Lower leg skin (tissue), 4 donors: ENCODE data around the gene TMEM238. TPM values are rescaled to one million over a fixed set of nuclear protein-coding genes. Genes with fewer than 3 reads are reported as not detected.
A peak's percentile ranks its signal among the peaks of the same experiment; 100 is the strongest.
"Not testable (repeated sequence)": the region's sequence is repeated elsewhere in the genome, so short reads cannot be mapped to it uniquely, and the experiment has no call there.

Experiments
- DNase-seq, 2 donors: peaks; one replicate each; pipeline ENCODE4 v3.0.0-alpha.2; 2019; ENCODE audit warnings: low spot score in 2 of 2
- H3K4me3 ChIP-seq: fragments of 200-600 bp; sonication (generic); 2 replicates; pipeline ENCODE4 v1.5.1; 2017; ENCODE audit warnings: mild to moderate bottlenecking, low read depth; ENCODE audit not compliant: poor library complexity, severe bottlenecking
- POLR2A ChIP-seq, 2 donors: fragments of 450-650 bp; IDR thresholded peaks; one replicate each; pipeline ENCODE4 v1.6.1; 2016 to 2017; ENCODE audit warnings: antibody characterized with exemption in 2 of 2, mild to moderate bottlenecking in 1 of 2, moderate library complexity in 1 of 2
- WGBS, 2 donors: methylation state at CpG; one replicate each; pipeline ENCODE4 v1.1.5; 2018; 5-methylcytosine and 5-hydroxymethylcytosine counted together
- intact Hi-C: fragments of 100-400 bp; cut with DNase I; formaldehyde crosslinking; loops from one replicate; pipeline ENCODE4 v1.15.0; 2023; ENCODE audit warnings: low total_unique reads
- total RNA-seq, 4 donors: library from RNA; depleted of rRNA; stranded (reverse); fragments of >200 nt; gene quantifications; one replicate each; pipeline ENCODE4 v1.1.0, GENCODE V29; 2016
- TF ChIP-seq, protein P1 (sequence below), 3 donors: fragments of 450-650 bp; IDR thresholded peaks; one replicate each; pipeline ENCODE4 v1.5.1; 2016; ENCODE audit warnings: antibody characterized with exemption in 3 of 3, mild to moderate bottlenecking in 3 of 3, moderate library complexity in 2 of 3

Gene TMEM238
- total RNA-seq, 4 donors from 2014 or later, result 32.2 to 61.6 (median 47.5) TPM

DNA sequence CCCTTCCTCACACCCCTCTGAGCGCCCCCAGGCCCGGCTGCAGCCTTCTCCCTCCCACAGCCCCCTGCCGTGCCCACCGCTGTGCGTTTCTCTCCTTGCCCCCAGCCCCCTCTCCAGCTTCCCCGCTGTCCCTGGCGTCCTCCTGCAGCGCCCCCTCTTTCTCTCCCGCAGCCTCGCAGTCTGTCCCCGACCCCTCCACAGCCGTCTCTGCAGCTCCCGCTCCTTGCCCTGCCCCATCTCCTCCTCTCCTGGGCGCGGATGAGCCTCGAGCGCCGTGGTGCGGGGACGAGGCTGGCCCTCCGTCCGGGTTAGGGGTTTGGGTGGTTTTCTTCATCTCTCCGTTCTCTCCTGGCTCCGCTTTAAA lies 43.3 kb downstream of the TMEM238 start:
- intact Hi-C loops, result no loop called here
- peak overlapping the region; percentile 12 for H3K4me3 ChIP-seq
- 1% methylated on average over 24 of the region's 24 CpGs for WGBS, 2 donors
- TF ChIP-seq, protein P1, sequence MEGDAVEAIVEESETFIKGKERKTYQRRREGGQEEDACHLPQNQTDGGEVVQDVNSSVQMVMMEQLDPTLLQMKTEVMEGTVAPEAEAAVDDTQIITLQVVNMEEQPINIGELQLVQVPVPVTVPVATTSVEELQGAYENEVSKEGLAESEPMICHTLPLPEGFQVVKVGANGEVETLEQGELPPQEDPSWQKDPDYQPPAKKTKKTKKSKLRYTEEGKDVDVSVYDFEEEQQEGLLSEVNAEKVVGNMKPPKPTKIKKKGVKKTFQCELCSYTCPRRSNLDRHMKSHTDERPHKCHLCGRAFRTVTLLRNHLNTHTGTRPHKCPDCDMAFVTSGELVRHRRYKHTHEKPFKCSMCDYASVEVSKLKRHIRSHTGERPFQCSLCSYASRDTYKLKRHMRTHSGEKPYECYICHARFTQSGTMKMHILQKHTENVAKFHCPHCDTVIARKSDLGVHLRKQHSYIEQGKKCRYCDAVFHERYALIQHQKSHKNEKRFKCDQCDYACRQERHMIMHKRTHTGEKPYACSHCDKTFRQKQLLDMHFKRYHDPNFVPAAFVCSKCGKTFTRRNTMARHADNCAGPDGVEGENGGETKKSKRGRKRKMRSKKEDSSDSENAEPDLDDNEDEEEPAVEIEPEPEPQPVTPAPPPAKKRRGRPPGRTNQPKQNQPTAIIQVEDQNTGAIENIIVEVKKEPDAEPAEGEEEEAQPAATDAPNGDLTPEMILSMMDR (IDR thresholded peaks at IDR 0.05), result no peak
- no peak for TF ChIP-seq POLR2A (IDR thresholded peaks at IDR 0.05)
- DNase-seq, result no peak

DNA sequence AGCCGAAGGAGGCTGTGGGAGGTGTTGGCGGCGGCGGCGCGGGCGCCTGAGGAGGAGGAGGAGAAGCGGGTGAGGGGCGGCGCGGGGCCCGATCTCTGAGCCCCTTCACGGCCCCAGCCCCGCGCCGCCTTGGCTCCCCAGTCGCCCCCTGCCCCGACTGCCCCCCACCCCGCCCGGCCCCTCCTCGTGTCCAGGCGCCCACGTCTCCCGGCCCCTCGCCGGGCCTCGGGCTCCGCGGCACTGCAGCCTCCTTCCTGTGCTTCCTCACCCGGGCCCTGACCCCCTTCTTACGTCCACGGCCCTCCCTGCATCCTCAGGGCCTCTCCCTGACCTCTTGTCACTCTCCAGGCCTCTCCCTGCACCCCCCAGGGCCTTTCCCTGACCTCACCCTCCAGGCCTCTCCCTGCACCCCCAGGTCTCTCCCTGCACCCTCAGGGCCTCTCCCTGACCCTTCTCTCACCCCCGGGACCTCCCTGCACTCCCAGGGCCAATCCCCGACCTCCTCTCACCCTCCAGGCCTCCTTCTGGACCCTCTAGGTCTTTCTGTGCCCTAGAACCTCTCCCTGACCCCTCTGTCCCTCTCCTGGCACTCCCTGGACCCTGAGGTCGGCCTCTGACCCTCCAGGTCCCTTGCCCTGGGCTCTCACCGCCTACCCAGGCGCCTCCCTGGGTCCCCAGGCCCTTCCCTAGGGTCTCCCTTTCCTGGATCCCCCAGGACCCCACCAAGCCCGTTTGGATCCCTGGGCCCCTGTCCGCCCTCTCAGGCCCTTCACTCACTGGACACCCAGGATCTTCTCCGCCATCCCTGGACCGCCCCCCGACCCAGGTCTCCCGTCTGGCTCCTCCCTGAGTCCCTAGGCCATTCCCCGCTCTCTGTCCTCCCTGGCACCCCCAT lies 44.0 kb downstream of the TMEM238 start:
- intact Hi-C loops, result no loop called here
- TF ChIP-seq, protein P1 (IDR thresholded peaks at IDR 0.05), result no peak
- TF ChIP-seq POLR2A (IDR thresholded peaks at IDR 0.05), result peak in 1 of 2 donors; percentile 64
- no peak for DNase-seq
- WGBS, 2 donors, result 4% methylated on average over 32 to 36 of the region's 44 CpGs
- H3K4me3 ChIP-seq, result peak overlapping the region; percentile 54

DNA sequence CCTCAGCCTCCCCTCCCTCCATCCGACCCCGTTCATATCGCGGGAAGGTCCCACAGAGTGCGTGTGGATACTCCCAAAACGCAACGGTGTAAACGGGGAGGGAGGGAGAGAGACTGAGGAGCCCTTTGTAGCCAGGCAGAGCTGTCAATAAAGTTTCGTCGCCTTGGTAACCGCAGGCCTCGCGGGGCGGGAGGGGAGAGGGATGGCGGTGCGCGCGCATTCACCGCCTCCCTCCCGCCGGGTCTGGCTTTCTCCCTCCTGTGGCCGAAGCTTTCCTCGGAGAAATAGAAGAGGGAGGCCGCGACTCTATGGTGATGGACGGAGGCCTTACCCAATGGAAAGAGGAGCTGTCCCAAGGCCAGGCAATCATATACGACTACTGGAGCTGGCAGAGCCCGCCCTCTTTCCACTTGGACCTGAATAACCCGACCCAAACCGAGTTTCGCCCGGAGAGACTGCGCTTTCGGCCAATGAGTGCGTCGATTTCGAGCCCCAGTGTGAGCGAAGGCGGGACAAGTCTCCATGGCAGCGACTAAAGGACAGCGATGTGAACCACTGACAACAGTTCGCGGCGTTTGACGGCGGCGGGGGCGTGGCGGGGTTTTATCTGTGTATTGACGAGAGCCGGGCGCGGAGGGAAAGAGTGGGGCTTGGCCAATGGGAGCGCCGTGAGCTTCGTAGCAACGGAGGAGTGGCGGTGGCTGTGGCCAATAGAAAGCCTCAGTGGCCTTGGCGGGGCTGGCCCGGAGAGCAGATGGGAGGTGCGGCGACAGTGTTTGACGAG lies 44.8 kb downstream of the TMEM238 start, which contains the start of gene KMT5C:
KMT5C (plus strand) TSS at position 772 of the 784 bp plus-strand sequence. CDS start 2,061 bp downstream, outside the sequence.
- TF ChIP-seq, protein P1 (IDR thresholded peaks at IDR 0.05), result peak in 1 of 3 donors; percentile 14
- no peak for TF ChIP-seq POLR2A (IDR thresholded peaks at IDR 0.05)
- intact Hi-C loops, result no loop called here

DNA sequence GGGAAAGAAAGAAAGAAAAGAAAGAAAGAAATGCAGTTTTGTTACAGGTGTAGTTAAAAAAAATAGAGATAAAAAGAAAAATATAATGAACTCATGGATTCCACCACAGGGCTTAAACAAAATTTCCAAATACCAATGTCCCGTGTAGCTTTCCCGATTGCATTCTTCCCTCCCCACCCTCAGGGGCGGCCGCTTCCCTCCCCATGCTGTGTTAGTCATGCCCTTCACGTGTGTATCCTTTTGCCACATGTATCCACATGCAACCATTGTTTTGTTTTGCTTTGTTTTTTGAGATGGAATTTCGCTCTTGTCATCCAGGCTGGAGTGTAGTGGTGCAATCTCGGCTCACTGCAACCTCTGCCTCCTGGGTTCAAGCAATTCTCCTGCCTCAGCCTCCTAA lies 48.0 kb downstream of the TMEM238 start:
- 40 to 42% methylated on average over 7 of the region's 7 CpGs for WGBS, 2 donors
- H3K4me3 ChIP-seq, result no peak overlapping the region
- TF ChIP-seq POLR2A (IDR thresholded peaks at IDR 0.05), result no peak
- TF ChIP-seq, protein P1 (IDR thresholded peaks at IDR 0.05), result no peak
- no peak for DNase-seq
- intact Hi-C loops, result no loop called here

More for the DNA sequence above, 44.8 kb downstream of the TMEM238 start, which contains the start of gene KMT5C:
- peak; percentile 100 for DNase-seq
- WGBS, 2 donors, result 0 to 1% methylated on average over 51 to 63 of the region's 63 CpGs
- H3K4me3 ChIP-seq, result peak within 1 kb of the TSS; percentile 54

DNA sequence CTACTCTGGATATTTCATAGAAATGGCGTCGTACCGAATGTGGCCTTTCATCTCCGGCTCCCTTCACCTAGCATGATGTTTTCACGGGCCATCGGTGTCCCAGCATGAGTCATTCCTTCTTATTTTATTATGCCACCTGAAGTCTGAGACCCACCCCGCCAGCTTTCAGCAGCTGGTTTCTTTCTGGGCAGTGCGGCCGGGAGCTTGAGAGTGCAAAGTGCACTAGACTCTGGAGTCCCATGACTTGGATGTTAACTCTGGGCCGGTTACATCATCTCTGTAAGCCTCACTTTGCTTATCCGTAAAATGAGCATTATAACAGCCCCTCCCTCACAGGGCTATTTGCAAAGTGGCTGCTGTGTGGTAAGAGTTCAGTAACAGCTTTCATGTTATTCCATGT lies 50.2 kb downstream of the TMEM238 start:
- 81 to 88% methylated on average over 11 of the region's 11 CpGs for whole genome bisulfite sequencing, 2 donors
- H3K4me3 ChIP-seq, result no peak overlapping the region
- intact Hi-C loops, result no loop called here
- no peak for DNase-seq
- TF ChIP-seq, protein P1 (IDR thresholded peaks at IDR 0.05), result no peak
- TF ChIP-seq POLR2A (IDR thresholded peaks at IDR 0.05), result no peak

DNA sequence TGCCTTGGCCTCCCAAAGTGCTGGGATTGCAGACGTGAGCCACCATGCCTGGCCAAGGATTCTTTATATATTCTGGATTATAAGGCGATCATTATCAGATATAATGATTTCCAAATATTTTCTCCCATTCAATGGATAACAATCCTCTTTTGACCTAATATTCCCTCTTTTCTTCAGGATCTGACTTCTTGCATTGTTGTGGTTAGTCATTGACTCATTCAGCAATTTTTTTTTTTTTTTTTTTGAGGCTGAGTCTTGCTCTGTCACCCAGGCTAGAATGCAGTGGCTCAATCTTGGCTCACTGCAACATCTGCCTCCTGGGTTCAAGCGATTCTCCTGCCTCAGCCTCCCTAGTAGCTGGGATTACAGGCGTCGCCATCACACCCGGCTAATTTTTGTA lies 54.3 kb downstream of the TMEM238 start:
- DNase-seq, intact Hi-C loops, H3K4me3 ChIP-seq: not testable (repeated sequence)
- 80 to 90% methylated on average over 6 of the region's 6 CpGs for WGBS, 2 donors
